NCI-H2196 treated with DMSO at 0.1 percent for 48 hours (cell line): ENCODE data around the gene SCP2D1.

Source experiments
- DNase-seq: peaks from one replicate; lab custom pipeline; 2025; ENCODE audit not compliant: unreplicated experiment; lab: John Stamatoyannopoulos, UW

The SCP2D1 gene

DNA sequence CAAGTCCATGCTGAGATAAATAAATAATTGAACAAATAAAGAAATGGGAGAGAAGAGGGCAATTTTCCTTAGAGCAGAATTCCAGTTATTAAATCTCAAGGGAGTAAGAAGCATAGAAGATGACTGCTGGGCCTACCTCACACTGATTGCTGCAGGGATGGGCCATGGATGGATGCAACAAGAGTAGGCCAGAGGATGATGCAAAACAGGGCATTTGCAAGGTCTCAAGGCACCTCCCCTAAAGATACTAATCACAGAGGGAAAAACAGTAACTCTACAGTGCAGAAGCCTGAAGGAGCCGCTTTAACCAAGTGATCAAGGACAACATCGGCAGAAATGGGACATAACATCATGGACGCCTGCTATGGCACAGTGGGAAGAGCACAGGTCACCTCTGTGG, 1.7 kb upstream of the SCP2D1 start:
- DNase-seq, result no peak

DNA sequence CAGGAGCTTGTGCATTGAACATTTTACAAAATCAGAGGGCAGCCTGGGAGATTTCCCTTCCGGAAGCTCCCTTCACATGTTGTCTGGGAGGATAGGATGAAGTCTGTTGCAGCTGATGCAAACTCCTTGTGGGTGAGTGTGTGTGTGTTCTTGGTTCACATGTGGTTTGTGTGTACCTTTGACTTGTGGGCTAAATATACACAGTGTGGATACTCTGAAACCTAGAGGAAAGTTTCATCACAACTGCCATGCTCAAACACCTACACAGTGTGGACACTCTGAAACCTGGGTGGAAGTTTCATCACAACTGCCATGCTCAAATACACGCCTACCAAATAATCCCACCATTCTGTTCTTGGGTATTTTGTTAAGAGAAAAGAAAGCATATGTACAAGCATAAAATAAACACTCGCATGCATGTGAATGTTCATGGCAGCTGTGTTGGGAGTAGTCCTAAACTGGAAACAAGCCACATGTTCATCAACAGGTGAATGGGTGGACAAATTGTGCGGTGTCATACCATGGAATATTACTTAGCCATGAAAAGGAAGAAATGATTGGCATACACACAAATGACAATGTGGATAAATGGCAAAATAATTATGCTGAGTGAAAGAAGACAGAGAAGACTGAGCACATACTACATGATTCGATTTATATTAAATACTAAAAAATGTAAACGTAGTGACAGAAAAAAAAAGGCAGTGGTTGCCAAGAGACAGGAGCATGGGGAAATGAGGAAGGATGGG, 1.8 kb downstream of the SCP2D1 start:
- DNase-seq, result no peak

DNA sequence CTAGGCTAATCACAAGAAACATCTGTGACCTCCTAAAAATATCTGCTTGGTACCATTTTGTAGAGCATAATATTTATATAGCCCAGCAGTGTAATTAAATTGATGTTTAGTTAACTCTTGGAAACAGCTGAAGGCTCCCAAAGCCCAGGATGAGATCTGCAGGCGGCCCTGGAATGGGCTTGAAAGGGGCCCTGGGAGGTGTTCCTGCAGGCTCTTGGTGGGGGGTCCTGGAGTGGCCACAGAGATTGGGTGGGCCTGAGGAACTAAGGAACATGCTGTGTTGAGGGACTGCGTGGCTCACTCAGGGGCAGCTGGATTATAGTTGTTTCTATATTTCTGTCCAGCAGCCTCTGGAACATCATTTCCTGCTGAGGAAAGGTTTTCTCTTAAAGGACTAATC, 9.2 kb downstream of the SCP2D1 start:
- DNase-seq, result no peak

DNA sequence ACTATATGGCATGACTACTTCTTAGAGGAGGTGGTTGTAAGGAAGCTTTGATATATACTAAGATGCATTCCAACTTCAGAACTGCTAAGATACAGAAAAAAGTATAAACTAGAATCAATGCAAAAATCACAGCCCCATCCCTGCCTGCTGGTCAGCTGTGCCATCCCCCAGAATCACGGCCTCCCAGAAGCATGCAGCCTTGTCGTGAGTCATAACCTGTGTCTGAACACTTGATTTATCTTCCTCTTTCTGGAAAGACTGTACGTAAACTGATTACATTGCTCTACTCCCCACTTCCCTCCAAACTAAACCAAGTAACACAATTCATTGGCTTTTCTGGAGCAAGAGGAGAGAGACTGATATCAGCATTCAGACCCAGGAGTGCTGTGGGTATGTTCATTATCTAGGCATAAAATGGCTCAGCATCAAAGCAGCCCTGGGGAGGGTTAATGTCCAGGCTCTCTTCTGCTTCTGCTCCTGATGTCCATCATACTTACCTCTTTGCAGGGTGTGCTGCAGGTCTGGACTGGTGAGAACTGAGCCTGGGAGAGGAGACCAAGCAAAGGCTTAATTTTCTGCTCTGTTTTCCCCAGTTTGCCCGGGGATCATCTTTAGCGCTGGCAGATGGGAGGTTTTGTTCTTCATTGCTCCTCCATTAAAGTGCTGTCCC, 18.4 kb downstream of the SCP2D1 start:
- DNase-seq, result no peak

DNA sequence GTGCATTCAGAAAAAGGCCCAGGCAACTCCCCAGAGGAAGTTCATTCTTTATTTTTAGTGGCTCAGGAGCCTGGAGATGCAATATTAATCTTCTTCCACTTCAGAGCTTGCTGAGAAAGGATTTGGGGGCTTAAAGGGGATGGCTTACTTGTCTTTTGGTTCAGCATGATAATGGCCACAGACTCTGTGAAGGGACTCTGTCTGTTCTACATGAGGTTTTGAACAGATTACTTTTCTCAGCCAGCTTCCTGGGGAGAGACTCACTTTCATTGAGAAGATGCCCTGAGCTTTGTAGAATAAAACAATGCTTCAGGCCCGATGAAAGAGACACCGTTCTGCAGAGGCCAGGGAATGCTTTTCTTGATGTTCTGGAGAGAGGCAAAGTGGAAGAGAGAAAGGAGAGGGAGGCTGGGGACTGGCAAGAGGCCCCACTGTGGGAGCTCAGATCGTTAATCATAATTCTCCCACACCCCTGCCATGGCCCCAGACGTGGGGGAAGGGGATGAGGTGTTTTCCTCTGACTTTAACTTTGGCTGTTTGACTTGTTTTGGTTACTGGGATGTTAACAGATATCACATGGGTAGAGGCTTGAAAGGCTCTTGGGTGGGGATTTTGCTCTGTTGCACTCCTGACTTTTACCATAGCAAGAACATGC, 19.1 kb downstream of the SCP2D1 start:
- DNase-seq, result no peak

DNA sequence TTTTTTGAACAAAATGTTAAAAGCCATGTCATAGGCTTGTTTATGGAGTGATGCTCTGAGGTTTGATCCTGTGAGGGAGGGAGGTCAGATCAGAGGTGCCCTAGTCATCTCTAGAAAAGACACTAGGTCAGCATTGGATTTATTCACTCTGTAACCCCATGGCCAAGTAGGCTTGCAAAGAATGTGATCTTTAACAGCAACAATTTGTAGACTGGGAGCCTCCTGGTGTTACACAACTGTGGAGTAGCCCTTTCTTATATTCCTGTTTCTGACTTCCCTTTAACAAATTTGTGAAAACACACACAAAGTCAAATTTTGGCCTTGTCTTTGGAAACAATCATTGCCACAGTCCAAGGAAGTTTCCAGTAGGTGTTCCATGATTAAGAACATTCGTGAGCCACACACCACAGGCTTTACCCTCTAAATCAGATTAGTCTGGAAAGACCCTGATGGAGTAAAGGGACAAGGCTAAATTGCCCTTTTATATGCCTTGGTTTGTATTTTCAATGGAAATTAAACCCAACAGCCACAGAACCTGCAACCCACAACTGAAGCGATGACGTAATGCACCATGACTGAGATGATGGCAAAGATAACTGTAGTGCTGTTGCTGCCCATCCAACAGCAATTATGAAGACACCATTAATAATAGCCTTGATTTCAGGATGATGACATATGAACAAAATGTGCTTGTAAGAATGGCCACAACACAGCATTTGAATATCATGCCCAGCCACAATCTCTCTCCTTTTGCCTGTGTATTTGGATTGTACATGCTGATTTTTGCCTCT, 22.1 kb downstream of the SCP2D1 start:
- no peak for DNase-seq

DNA sequence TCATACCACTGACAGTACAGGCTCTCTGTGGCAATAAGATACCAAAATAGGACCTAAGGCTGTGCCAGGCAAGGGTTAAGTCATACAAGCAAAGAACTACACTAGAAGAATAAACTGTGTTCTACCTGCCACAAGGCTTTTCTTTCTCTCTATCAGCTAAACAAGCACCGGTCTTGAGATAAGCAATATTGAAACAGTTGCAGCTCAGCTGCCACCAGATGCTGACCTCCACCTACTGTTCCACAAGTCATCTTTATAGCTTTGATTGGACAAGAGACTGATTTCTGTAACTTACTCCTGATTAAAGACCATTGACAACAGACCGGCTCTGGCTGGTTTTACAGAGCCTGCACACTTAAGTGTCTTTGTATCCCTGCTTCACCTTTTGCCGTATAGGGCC, 24.1 kb downstream of the SCP2D1 start:
- DNase-seq, result no peak

DNA sequence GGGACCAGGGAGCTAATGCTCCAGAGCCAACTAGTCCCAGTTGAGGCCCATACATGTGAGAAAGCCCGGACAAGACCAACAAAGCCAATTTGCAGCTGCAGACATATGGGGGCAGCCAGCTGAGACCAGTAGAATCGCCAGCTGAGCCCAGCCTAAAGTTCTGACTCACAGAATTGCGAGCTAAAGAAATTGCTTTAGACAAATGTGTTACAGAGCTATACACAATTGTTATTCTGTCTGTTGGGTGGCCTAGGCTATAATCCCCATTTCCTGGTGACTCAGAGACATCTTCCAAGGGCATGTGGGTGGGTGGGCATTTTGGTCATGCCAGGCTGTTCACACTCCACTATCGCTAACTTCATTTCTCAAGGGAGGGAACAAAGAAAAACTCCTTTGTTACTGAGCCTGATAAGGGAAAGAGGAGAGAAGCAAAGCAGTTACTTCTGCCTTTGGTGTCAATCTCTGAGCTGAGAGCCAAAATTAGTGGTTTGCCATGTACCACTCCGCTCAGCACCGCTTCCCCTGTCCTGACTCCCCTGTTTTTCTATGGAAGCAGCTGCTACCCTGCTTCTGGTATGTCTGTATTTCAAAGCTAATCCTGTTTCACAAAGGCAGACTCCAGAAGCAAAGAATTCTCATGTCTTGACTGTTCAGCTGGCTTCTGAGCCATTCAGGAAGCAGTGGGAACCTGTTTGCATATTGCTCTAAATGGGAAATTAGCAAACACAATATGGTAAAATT, 26.1 kb downstream of the SCP2D1 start:
- DNase-seq, result no peak

DNA sequence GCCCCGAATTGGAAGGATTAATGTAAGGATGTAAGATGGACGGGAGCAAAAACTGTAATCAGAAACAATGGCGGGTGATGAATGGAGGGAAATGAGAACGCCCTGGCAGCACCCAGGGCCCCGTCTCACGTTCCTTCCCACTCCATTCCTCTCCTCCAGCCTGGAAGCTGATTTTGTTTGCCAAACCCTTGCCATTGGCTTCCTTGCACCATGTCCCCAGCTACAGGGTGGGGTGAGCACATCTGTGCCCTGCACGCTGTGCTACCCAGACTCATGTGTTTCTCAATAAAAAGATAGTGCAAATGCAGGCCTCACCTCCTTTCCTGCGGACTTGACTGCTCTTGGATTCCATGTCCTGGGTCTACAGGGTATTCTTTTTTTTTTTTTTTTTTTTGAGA, 26.7 kb downstream of the SCP2D1 start:
- DNase-seq, result no peak

DNA sequence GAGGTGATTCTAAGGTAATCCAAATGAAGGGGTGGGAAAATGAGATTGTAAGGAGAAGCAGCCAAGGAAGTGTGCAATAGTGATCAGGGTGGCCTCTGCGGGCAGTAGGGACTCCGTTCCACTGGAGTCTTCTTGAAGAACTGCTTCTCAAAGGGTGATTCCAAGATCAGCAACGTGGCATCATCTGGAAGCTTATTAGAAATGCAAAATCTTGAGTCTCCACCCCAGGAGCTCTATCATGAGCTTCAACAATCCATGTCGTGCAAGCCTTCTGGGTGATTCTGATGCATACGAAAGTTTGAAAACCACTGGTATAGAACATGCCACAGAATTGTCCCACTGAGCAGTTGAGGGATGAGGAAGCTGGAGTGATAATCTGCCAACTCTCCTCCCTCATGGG, 31.4 kb downstream of the SCP2D1 start:
- DNase-seq, result no peak

DNA sequence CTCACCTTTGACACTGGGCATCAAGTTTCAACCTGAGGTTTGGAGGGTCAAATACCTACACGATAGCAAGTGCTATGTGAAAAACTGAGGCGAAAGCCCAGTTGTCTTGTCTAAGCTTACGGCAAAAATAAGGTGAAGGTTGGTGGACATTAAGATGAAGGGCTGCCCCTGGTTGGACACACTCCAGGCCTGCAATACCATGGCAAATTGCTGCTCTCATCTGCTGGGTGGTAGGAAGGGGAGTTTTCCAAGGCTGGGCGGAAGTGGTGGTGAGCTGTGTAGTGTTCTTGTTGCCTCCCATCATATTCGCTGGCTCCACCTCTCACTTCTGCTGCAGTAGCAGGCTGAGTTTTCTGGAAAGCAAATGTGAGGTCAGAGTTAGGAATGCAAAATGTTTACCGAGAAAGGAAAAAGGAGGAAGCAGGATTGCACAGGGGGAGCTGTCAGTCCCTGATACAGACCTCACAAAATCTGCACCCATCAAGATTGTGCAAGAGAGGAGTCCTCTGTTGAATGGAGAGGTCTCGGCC, 33.7 kb downstream of the SCP2D1 start:
- no peak for DNase-seq

DNA sequence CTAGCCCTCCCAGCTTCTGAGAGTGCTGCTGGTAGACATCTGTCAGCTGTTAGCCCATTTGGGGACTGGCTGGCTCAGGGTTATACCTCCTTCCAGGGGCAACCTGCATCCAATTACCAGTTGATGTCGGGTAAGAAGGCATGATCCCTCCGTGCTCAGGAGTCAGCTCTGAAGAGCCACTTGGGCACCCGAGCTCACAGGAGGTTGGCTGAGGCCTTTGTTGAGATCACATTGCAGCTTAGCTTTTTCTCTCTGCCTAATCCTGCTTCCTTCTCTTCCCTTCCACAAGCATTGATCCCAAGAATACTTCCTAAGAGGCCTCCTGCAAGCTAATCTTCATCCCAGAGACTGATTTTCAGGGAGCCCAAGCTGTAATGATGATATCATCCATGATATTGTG, 35.5 kb downstream of the SCP2D1 start:
- no peak for DNase-seq

DNA sequence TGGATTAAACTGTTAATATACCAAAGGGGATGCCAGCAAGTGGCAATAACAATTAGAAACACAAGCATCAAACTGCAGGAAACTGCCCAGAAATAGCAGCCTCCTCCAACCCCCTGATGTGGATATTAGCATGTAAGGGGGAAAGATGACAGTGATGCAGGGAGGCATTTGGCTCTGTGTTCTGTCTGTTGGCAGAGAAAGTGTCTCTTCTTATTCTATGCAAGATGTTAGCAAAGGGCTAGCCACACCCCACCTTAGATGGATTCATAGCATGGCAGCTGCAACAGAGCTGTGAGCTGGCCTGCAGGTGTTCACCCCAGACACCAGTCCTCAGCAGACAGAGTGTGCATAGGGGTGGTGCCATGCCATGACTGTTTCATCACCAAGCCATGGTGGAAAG, 38.0 kb downstream of the SCP2D1 start:
- no peak for DNase-seq

DNA sequence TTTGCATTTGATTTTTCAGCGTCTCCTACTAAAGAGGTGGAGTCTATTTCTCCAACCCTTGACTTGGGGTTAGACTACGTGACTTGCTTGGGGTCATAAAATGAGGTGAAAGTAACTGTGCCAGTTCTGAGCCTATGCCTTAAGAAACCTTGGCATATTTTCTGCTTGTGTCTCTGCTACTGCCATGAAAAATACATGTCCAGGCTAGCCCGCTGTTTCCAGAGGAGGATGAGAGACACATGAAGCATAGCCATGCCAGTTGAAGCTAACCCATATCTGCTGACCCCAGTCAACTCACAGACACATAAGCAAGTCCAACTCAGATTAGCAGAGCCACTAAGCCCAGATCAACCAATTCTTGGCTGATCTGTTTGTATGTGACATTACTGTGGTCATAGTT, 38.7 kb downstream of the SCP2D1 start:
- no peak for DNase-seq

DNA sequence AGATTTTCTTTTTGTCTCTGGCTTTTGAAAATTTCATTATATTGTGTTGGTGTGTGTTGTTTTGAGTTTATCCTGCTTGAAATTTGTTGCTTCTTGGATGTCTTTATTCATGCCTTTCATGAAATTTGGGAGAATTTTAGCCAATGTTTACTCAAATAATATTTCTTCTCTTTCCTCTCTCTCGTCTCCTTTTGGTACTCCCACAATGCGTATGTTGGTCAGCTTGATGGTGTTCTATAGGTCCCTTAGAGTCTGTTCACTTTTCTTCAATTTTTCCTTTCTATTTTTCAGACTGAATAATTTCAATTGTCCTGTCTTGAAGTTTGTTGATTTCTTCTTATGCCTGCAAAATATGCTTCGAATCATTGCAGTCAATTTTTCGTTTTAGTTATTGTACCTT, 39.6 kb downstream of the SCP2D1 start:
- DNase-seq, result no peak

DNA sequence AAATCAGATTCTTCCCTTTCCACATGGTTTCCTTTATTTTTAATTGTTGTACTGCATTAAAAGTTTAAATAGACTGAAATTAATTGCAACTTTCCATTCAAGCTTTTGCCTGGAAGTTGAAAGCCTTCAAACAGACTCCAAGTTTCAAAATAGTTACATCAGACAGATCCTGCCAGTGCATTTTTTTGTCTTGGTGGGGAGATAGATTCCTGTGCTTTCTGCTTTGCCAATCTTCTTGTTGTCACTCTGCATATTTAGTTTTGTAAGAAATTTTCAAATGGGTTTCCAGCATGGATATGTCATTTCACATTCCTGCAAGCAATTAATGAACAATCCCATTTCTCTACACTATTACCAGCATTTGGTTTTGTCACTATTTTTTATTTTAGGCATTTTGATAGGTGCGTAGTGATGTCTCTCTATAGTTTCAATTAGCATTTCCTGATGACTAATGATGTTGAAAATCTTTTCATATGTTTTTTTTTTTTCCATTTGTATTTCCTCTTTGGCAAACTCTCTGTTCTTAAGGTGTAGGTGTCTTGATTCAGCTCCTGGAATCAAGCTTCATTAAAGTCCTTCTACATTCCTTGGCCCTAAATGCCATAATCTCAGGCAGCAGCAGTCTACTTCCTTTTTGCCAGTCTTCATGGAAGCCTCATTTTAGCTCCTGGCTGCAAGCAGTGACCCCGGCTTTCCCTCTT, 40.5 kb downstream of the SCP2D1 start:
- DNase-seq, result no peak

DNA sequence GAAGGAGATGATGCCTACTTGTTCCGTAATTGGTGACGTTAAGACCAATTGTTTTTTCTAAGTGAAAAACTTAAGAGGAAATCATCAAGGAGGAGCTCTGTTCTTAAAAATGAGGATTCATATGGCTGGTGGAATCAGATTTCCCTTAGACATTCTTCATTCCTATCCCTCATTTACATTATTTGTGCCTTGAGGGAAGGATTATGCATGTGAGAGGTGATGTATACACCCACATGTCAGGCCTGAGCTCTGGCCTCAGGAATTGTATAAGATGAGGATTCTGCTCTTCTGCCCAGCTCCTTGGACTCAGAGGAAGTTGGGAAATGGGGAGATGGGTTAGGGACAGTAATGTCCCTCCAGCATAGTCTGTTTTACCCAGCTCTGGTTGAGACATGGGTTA, 42.3 kb downstream of the SCP2D1 start:
- no peak for DNase-seq

DNA sequence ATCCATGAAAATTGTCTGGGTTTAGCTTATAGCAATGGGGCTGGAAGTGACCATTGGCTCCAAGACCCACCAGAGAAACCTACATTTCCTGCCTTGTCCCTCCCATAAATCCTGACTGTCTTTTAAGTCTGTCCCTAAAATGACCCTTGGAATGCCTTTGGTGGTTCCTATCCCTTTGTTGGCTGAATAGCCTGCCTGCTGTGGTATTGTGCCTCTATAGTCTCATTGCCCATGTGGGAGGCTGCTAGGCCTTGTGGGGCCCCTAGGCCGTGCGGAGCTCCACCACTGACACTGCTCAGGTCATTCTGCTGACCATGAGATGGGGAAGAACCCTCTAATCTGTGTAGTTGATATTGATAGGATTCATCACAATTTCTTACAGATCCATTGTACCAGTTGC, 43.3 kb downstream of the SCP2D1 start:
- DNase-seq, result no peak

DNA sequence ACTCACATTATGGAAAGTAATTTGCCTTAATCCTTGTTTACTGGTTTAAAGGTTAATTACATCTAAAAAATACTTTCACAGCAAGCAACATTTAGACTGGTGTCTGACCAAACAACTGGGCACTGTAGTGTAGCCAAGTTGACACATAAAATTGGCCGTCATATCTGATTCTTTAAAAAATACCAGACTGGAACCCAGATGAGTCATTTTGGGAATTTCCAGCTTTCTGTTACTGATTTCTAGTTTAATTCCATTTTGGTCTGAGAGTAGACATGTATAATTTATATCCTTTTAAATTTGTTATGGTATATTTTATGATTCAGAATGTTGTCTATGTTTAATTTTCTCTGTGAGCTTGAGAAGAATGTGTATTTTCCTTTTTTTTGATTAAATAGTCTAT, 44.1 kb downstream of the SCP2D1 start:
- no peak for DNase-seq

DNA sequence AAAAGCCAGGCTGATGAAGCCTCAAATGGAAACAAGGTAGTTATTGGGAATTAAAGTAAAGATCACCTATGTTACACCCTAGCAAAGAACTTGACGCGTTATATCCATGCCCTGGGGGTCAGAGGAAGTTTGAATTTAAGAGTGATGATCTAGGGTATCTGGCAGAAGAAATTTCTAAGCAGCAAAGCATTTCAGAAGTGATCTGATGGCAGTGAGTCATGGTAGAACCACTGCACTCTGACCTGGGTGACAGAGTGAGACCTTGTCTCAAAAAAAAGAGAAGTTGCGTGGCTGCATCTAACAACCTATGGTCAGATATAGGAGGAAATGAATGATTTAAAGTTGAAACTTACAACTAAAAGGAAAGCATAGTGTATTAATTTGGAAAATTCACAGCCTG, 45.2 kb downstream of the SCP2D1 start:
- DNase-seq, result no peak
